Hematopoietic multipotent progenitor cell (in vitro differentiated cells): ENCODE measurements around the gene SLC1A4. TPM values are rescaled to one million over a fixed set of nuclear protein-coding genes. Genes with fewer than 3 reads are reported as not detected.

Experiments
- DNase-seq, 3 donors: peaks; one replicate each; pipeline ENCODE4 v3.0.0-alpha.2; 2011 to 2015; ENCODE audit warnings: low read depth in 2 of 3, low spot score in 2 of 3
- small RNA-seq: library from RNA; depleted of rRNA; stranded (forward); fragments of <200 nt; gene quantifications from one replicate; pipeline ENCODE3, GENCODE V24; 2012
- total RNA-seq: library from RNA; depleted of rRNA; stranded (reverse); fragments of >200 nt; gene quantifications from one replicate; pipeline ENCODE4 v1.2.3, GENCODE V29; 2012

Gene SLC1A4
- total RNA-seq, 1 donor = 31.0 TPM

GRCh38 chr2:65070172-65070830, 81.1 kb downstream of the SLC1A4 start:
- DNase-seq = no peak

DNA sequence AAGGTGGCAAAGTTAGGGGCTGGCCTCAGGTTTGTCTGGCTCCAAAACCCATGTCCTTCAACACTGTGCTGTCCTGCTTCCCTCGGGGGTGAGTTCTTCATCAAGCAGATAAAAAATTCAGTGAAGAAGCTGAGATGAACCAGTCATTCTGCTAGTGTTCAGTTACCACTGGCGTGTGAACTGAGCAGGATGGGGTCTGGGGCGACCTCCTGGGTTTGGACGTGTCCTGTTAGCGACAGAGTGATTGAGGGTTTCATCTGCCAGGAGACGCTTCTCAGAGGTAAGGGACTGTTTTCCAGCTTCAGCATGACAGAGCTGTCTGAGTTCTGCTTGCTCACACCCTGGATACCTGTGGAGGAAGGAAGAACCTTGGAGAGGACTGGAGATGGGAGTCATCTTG, 81.7 kb downstream of the SLC1A4 start:
- no peak for DNase-seq

GRCh38 chr2:65071499-65072180, 82.4 kb downstream of the SLC1A4 start:
- no peak for DNase-seq

DNA sequence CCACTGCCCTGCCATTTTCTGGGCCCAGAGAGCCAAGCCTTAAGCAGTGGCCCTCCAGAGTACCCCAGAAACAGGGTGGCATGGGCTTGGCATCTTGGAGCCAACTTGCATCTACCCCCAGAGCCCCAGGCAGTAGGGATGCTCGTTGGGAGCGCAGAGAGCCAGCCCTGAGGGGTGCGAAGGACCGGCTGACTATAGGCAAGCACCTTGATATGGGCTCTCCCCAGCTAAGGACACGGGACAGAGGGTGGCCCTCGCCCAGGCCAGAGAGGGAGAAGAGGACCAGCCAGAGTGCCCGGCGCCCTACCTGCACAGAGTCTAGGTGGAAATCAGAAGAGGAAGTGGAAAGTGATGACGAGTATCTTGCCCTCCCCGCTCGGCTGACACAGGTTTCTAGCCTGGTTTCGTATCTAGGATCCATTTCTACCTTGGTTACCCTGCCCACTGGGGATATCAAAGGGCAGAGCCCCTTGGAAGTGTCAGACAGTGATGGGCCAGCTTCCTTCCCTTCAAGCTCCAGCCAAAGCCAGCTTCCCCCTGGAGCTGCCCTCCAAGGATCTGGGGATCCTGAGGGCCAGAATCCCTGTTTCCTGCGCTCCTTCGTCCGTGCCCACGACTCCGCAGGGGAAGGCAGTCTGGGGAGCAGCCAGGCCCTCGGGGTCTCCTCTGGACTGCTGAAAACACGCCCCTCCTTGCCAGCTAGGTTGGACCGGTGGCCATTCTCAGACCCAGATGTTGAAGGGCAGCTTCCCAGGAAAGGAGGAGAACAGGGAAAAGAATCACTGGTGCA, 83.2 kb downstream of the SLC1A4 start:
- no peak for DNase-seq

Small RNAs within 50 kb of the gene (small RNA-seq; reads per million reads assigned to genes)
- not detected for gene RNU6-548P

Other genes starting within 250 kb of the SLC1A4 start
- gene CEP68, start 67.0 kb downstream of the SLC1A4 start, total RNA-seq = 38.5 TPM
- gene RAB1A, start 140.7 kb downstream of the SLC1A4 start, total RNA-seq = 26.1 TPM
- gene ACTR2, start 238.4 kb downstream of the SLC1A4 start, total RNA-seq = 47.1 TPM